ENCODE results near the gene MED23.
"Not testable (repeated sequence)": the region's sequence is repeated elsewhere in the genome, so short reads cannot be mapped to it uniquely, and the experiment has no call there.

The MED23 gene

GRCh38 chr6:131572686-131573415, 55.2 kb downstream of the MED23 start, which contains the start of gene ARG1:
TSS of gene ARG1 (plus strand) at chr6:131573226. CDS start at chr6:131573283, 57 bp downstream.
- DNase-seq: no peak

- no peak for DNase-seq
Observed at GRCh38 chr6:131568726-131569125, 59.3 kb downstream of the MED23 start.

GRCh38 chr6:131565056-131565455, 63.0 kb downstream of the MED23 start:
- no peak for DNase-seq

- DNase-seq: no peak
Observed at GRCh38 chr6:131561925-131562707, 65.9 kb downstream of the MED23 start.

- DNase-seq: no peak
Observed at GRCh38 chr6:131558922-131559321, 69.1 kb downstream of the MED23 start.

GRCh38 chr6:131555992-131556391, 72.0 kb downstream of the MED23 start:
- DNase-seq: no peak

GRCh38 chr6:131552572-131552971, 75.5 kb downstream of the MED23 start:
- DNase-seq: no peak

GRCh38 chr6:131551902-131552301, 76.1 kb downstream of the MED23 start:
- no peak for DNase-seq

DNA sequence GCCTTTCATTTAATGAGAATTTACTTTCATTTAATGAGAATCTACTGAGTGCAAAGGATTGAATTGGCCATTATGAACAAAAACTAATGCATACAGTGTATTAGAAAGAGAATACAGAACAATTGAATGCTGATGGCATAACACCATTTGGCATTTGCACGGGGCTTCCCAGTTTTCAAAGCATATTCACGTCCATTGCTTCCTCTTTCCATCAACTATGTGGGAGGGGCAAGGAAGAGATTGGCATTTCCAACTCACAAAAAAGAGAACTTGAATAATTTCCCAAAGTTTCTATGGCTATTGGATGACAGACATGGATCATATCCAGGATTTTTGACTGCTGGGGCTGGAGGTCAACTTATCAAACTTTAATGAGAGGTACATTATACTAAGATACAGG, 78.2 kb downstream of the MED23 start:
- no peak for DNase-seq

DNA sequence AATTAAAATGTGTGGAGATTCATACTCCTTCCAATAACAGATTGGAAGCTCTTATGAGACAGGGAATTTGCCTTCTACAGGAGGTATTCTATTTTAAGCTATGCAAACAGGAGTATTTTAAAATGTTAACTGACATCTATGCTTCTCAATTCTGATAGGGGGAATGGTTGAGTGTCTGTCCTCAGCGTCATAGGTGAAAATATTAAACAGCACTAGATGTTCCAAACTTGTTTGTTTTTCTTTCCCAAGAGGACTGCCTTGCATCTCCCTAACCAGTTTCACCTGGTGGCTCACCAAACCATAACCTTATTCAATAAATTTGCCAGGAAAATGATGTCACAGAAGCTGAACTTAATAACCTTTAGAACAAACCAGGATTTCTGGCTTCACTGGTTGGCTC, 79.6 kb downstream of the MED23 start:
- no peak for DNase-seq

DNA sequence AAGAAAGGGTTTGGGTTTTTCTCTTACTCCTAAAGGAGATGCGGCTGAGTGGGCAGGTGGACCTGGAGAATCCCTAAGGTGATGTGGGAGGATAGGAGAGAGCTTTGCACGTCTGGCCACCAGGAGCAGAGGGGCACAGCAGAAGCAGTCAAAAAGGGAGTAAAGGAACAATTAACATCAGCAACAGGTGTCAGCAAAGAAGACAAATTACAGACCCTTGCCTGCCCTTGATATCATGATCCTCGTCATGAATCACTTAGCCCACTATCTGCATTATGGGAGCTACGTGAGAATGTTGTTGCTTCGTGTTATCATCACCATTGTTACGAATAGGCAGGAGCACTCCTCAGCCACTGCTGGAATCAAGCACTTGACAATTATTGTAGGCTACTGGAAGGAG, 80.6 kb downstream of the MED23 start:
- DNase-seq: no peak

DNA sequence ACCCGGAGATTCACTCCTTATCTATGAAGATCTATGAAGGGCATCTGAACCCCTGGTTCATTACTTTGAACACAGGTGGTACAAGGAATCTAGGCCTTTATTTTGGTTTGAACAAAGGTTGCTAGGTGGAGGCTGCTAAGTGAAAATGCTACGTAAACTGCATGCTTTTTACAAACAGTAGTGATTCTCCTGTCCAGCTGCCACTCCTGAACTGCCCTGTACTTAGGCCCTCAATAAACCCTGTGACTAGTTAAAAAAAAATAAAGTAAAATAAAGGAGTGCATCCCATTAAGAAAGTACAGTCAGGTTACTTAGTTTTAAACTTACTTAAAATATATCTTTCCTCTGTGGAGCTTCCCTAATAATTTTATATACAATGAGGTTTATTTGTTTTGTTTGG, 82.7 kb downstream of the MED23 start:
- DNase-seq: no peak

DNA sequence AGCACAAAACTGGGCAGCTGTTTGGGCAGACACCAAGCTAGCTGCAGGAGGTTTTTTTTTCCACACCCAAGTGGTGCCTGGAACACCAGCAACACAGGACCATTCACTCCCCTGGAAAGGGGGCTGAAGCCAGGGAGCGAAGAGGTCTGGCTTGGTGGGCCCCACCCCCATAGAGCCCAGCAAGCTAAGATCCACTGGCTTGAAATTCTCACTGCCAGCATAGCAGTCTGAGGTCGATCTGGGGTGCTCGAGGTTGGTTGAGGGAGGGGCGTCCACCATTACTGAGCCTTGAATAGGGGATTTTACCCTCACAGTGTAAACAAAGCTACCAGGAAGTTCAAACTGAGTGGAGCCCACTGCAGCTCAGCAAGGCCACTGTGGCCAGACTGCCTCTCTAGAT, 89.4 kb downstream of the MED23 start:
- DNase-seq: not testable (repeated sequence)

DNA sequence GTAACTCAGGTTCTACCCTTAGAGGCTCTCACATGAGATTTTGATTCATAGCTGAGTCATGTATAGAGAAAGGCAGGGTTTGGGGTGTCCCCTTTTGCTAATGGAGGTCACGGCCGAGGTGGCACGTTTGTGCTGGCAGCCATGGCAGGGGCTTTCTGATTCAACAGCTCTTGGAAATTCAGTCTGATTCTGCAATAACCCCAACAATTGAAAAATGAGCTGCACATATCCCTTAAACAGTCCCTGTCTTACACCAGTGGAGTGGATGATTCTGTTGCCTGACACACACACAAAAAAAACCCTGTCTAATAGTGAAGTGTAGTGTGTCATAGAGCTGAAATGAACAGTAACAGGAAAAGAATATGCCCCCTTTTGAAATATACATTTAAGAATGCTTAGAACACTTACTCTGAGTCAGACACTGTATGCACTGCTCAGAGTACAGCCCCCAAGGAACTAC, 95.4 kb downstream of the MED23 start:
- DNase-seq: no peak

- DNase-seq: not testable (repeated sequence)
Observed at GRCh38 chr6:131531681-131532080, 96.4 kb downstream of the MED23 start.

DNA sequence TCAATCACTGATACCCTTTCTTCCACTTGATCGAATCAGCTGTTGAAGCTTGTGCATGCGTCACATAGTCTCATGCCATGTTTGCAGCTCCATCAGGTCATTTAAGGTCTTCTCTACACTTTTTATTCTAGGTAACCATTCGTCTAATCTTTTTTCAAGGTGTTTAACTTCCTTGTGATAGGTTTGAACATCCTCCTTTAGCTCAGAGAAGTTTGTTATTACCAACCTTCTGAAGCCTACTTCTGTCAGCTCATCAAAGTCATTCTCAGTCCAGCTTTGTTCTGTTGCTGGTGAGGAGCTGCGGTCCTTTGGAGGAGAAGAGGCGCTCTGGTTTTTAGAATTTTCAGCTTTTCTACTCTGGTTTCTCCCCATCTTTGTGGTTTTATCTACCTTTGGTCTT, 97.1 kb downstream of the MED23 start:
- DNase-seq: peak; percentile 13

DNA sequence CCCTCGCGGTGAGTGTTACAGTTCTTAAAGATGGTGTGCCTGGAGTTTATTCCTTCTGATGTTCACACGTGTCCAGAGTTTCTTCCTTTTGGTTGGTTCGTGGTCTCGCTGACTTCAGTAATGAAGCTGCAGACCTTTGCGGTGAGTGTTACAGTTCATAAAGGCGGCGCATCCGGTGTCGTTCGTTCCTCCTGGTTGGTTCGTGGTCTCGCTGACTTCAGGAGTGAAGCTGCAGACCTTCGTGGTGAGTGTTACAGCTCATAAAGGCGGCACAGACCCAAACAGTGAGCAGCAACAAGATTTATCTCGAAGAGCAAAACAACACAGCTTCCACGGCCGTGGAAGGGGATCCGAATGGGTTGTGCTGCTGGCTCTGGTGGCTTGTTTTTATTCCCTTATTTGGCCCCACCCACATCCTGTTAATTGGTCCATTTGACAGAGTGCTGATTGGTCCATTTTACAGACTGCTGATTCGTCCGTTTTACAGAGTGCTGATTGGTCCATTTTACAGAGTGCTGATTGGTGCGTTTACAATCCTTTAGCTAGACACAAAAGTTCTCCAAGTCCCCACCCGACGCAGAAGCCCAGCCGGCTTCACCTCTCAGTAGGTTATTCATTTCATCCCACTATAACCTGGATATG, 103.2 kb downstream of the MED23 start:
- peak; percentile 47 for DNase-seq

- no peak for DNase-seq
Observed at GRCh38 chr6:131523988-131524673, 103.9 kb downstream of the MED23 start.

Measured in CD4-positive, alpha-beta T cell treated with Interleukin-17A for 1 hour (primary cell).